GM04504 (cell line): ENCODE results near the gene SIRPG.
"Not testable (repeated sequence)": the region's sequence is repeated elsewhere in the genome, so short reads cannot be mapped to it uniquely, and the experiment has no call there.

Experiments used
- DNase-seq: peaks from one replicate; pipeline ENCODE4 v3.0.0-alpha.2; 2012; ENCODE audit warnings: low read depth

Gene SIRPG

GRCh38 chr20:1657556-1658334 lies at the start of gene SIRPG:
SIRPG (minus strand) TSS chr20:1657779; CDS start chr20:1657714, 65 bp downstream.
- DNase-seq = no peak

- DNase-seq = not testable (repeated sequence)
Measured at GRCh38 chr20:1706887-1707286, 49.3 kb upstream of the SIRPG start.

GRCh38 chr20:1706079-1706478 lies 48.5 kb upstream of the SIRPG start:
- DNase-seq = no peak

GRCh38 chr20:1702855-1703254 lies 45.3 kb upstream of the SIRPG start:
- no peak for DNase-seq

GRCh38 chr20:1702328-1702727 lies 44.7 kb upstream of the SIRPG start:
- DNase-seq = no peak

- DNase-seq = no peak
Measured at GRCh38 chr20:1700990-1701389, 43.4 kb upstream of the SIRPG start.

GRCh38 chr20:1697592-1697991 lies 40.0 kb upstream of the SIRPG start:
- DNase-seq = no peak

GRCh38 chr20:1696521-1697209 lies 39.1 kb upstream of the SIRPG start:
- DNase-seq = no peak

- DNase-seq = no peak
Measured at GRCh38 chr20:1694672-1695071, 37.1 kb upstream of the SIRPG start.

- DNase-seq = no peak
Measured at GRCh38 chr20:1693427-1693826, 35.8 kb upstream of the SIRPG start.

- DNase-seq = no peak
Measured at GRCh38 chr20:1689721-1690120, 32.1 kb upstream of the SIRPG start.

GRCh38 chr20:1688886-1689538 lies 31.4 kb upstream of the SIRPG start:
- DNase-seq = no peak

- no peak for DNase-seq
Measured at GRCh38 chr20:1687053-1687452, 29.5 kb upstream of the SIRPG start.

GRCh38 chr20:1686151-1686748 lies 28.7 kb upstream of the SIRPG start:
- no peak for DNase-seq

GRCh38 chr20:1685304-1686052 lies 27.9 kb upstream of the SIRPG start:
- DNase-seq = no peak

GRCh38 chr20:1684872-1685271 lies 27.3 kb upstream of the SIRPG start:
- DNase-seq = no peak

GRCh38 chr20:1676650-1677049 lies 19.1 kb upstream of the SIRPG start:
- DNase-seq = no peak

GRCh38 chr20:1674990-1675780 lies 17.6 kb upstream of the SIRPG start:
- no peak for DNase-seq

GRCh38 chr20:1674361-1674760 lies 16.8 kb upstream of the SIRPG start:
- DNase-seq = no peak

GRCh38 chr20:1673424-1673823 lies 15.8 kb upstream of the SIRPG start:
- DNase-seq = no peak

GRCh38 chr20:1672728-1673127 lies 15.1 kb upstream of the SIRPG start:
- no peak for DNase-seq
